Stimulated activated CD4-positive, alpha-beta T cell treated with anti-CD3 and anti-CD28 coated beads, Interleukin-4, amount 100 ng/mL, for 24 hours (primary cell): ENCODE measurements around the gene CFAP206.

Source experiments
- DNase-seq: peaks from one replicate; pipeline ENCODE4 v3.0.0-alpha.2; 2020

Gene CFAP206, protein sequence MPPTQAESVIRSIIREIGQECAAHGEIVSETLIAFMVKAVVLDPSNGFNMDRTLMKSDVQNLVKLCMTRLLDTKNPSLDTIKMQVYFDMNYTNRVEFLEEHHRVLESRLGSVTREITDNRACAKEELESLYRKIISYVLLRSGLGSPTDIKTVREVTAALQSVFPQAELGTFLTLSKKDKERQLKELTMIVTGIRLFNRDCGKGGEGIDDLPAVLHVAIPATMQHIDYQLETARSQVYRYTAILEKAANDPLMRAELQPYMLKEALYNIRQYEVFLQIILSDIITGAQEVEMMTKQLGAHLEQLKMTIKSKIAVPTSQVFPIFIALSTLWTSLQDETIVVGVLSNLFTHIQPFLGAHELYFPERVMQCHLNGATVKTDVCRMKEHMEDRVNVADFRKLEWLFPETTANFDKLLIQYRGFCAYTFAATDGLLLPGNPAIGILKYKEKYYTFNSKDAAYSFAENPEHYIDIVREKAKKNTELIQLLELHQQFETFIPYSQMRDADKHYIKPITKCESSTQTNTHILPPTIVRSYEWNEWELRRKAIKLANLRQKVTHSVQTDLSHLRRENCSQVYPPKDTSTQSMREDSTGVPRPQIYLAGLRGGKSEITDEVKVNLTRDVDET

DNA sequence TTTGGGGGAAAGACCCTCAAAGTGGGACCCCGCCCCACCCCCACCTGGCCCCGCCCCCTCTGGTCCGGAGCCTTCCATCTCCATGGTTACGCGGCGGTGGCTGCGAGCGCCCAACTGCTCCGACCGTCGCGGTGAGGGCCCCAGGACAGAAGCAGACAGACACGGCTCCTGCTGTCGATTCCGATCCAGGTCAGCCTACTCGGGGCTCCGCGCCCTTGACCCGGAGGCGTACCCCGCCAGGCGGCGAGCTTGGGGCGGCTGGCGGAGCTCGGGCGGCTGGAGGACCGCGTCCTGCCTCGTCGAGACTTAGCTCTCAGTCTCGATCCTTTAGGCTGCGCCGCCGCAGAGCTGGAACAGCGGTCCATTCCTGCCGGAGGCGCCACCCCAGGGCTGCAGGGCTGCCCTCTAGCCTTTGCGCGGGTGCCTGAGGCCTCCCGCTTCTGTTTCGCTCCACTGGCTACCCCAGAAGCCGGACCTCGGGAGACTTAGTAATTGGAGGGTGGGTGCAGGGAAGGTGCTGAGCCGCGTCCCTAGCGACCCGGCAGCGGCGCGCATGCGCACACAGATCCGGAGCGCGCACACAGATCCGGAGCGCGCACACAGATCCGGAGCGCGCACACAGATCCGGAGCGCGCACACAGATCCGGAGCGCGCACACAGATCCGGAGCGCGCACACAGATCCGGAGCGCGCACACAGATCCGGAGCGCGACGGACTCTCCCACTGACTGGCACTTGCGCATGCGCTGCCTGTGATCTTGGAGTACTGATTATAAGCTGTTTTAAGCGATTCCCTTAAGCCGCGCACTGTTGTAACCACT lies at the start of gene CFAP206:
Gene CFAP206, plus strand, starts transcription at position 72 of the 820 bp plus-strand sequence. CDS start 1,868 bp downstream, outside the sequence.
- DNase-seq, result peak; percentile 83

DNA sequence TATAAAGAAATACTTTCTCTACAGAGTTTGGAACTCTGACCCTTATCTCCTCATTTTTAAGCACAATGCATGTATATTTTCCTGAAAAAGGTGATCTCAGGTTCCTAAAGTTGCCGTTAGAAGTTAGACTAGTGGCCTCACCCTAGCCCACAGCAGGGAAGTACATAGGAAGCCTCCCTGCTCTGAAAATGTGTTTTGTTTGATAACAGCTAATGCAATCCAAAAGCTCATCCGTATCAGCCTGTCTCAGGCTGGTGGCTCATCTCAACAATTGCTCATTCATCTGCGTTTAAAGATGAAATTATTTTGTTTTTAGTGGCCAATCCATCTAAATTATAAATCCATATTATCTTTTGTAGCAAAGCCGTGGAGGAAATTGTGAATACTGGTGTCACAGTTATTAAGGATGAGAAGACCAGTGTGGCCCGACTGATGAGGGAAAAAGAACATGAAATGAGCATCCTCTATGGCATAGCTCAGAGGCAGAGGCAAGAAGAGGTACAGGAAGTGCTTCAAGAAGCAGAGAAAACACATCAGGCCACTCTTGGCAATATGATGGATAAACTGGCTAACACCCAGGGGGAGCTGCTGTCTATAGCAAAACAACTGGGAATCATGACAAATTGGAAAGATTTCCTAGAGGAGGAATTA lies 43.0 kb upstream of the CFAP206 start:
- no peak for DNase-seq

DNA sequence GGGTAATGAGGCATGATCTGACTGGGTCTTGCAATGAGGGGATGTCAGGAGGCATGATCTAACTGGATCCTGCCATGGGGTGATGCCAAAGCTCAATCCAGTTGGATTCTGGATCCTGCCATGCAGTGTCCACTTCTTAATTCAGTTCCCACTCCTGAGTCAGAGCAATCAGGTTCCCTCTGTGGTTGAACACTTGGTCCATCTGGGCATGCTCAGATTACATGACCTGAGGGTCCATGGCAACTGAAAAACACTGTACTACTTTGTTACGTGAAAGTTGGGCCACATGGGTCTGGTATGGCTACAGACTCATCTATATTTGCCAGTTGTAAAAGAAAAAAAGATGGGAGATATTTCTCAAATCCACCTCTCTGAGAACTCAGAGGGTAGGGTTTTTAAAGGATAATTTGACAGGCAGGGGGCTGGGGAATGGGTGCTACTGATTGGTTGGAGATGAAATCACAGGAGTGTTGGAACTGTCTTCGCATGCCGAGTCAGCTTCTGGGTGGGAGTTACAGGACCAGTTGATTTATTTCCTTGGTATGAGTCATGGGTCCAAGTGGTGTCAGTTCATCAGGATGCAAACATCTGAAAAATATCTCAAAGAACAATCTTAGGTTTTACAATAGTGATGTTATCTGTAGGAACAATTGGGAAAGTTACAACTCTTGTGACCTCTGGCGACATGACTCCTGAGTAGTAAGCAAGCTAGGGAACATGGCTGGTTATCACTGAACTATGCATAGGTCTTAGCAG lies 41.5 kb upstream of the CFAP206 start:
- no peak for DNase-seq

DNA sequence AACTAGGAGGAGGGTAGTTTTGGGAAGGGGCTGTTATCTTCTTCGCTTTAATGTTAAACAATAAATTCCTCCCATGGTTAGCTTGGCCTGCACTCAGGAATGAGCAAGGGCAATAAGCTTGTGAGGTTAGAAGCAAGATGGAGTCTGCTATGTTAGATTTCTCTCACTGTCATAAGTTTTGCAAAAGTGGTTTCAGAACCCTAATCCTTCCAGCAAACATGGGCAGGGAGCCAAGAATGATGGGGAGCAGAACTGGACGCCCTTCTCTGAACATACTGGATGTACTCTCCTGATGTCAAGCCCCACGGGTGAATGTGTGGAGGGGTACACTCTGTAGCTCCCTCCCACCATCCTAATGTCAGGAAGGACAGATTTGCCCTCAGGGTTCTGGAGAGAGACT lies 40.9 kb upstream of the CFAP206 start:
- DNase-seq, result no peak

DNA sequence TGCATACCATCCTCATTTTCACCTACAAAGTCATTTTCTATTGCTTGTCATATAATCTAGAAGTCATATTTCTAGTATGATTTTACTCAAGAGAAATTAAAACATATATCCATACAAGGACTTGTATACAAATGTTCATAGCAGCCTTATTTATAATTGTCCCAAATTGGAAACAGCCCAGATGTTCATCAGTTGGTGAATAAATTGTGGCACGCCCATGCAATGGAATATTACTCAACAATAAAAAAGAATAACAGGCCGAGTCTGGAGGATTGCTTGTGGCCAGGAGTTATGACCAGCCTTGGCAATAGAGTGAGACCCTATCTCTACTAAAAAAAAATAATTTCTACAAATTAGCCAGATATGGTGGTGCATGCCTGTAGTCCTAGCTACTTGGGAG lies 34.4 kb upstream of the CFAP206 start:
- DNase-seq, result no peak

DNA sequence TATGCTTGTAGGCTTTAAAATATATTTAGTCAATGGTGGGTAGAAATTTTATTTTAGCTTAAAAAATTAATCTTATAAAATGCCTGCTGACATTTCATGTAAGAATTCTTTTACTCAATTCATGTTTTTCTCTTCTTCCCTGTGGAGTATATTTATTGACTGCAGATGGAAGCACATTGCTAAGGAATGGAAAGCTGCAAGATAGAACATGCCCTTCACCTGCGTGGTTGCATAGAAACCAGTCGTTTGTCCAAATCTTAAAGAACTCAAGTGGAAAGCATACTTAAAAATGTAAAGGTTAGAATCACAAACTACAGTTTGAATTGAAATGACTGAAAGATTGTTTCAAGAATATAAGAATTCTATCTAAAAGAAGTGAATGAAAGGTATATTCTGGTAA lies 32.5 kb upstream of the CFAP206 start:
- DNase-seq, result no peak

DNA sequence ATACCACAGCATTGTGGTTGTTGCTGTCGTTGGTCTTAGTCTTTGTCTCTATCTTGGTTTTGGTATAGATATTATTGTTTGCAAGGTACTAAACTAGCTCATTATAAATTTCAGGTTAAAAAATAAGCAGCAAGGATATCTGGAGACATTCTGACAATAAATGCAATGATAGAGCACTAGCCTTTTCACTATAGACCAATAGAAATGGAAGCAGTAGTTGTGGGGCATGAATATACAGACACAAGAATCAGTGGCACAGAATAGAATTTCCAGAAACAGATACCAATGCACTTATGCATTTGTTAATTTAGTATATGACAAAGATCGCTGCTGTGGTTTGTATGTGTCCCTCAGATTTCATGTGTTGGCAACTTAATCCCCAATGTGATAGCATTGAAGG lies 31.1 kb upstream of the CFAP206 start:
- no peak for DNase-seq

DNA sequence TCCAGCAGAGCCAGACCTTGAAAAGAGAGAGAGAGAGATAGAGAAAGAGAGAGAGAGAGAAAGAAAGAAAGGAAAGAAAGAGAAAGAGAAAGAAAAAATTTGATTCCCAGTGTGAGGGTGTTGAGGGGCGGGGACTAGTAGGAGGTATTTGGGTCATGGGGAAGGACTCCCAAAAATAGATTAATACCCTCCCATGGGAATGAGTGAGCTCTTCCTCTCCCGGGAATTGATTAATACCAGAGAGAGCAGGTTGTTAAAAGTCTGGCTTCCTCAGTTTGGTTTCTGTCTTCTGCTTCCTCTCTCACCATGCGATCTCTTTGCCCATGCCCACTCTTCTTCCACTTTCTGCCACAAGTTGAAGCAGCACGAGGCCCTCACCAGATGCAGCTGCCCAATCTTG lies 28.8 kb upstream of the CFAP206 start:
- DNase-seq, result no peak

DNA sequence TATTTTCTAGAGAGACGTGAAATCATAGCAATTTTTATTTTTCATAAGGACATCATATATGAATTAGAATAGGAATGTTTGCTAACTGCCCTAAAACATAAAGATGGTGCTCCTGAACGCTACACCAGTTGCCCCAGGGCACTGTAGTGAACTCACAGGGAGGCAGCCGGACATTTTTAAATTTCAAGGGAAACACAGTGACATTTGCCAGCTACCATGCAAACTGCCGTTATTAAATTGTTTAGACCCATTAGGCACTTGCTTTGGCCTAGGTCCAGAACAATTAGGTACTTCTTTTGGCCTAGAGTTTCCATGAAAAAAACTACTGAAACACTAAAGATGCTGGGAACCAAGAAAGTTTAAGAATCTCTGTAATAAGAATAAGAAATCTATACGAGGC lies 24.9 kb upstream of the CFAP206 start:
- DNase-seq, result no peak

DNA sequence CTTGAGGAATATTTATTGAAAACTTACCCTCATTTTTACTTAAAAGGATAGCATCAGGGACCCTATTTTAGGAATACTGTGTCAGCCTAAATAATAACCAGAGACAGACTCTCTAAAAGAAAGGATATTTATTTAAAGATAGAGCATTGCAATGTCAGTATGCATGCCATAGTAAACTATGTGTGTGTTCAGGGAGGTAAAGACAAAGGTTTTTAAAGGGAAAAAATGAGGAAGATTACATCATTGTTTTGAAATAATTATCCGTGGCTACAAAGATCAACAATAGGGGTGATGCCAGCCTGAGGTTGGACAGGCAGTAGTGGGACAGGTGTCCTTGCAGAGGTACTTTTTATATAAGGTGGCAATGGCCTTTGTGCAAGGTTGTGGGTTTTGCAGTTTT lies 23.7 kb upstream of the CFAP206 start:
- DNase-seq, result no peak

DNA sequence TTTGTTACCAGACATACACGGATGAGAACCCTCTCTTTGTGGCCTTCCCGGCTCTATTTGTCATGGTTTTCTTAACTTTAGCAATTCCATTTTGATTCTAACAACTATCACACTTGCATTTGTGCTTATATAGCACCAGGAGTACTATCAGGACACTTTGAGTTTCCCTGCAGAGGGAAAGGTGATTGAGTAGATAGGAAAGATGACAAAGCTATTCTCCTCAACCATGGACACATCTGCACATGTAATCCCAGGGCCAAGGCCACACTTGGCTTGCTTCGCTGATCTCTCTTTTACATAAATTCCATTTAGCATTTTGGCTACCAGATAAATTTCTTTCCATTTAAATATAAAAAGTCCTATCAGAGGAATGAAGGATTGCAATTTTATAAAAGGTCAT lies 23.3 kb upstream of the CFAP206 start:
- DNase-seq, result no peak

DNA sequence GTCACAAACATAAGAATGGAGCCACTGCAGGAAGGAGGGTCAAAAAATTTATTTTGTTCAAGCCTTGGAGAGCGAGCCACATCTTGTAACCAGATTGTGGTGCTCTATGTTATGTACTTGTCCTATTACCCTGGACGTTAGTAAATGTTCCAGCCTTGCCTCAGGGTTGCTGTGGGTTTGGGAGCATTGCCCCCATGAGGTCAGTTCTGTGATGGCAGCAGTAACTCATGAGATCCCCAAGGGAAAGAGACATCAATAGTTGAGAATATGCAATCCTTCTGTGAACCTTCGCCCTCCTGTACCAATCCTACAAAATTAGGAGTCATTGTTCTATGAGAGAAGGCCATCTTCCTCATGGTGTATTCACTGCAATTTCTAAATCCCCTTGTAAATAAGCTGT lies 16.4 kb upstream of the CFAP206 start:
- no peak for DNase-seq

DNA sequence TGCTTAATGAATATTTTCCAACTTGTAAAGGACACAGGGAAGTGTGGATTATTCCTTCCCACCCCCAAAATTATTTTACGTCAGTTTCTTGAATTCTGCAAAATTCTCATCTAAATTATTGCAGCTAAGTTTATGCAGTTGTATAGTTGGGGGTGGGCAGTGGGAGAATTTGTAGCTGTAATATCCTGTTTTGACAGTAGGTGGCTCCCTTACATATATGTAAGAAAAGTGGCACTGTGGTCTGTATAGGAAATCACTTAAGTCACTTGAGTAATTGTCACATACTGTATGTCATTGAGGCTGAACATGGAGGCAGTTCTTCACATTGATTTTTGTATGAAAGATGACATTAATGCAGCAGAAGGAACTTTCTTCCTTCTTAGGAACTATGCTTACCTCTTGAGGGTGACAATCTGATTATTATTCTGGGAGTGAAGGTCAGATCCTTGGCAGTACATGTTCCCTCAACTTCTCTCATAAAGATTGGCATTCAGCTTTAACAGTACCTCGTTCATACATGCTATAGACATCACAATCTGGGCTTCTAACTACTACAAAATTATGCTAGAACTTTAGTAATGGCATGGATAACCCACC lies 14.6 kb upstream of the CFAP206 start:
- peak; percentile 48 for DNase-seq

DNA sequence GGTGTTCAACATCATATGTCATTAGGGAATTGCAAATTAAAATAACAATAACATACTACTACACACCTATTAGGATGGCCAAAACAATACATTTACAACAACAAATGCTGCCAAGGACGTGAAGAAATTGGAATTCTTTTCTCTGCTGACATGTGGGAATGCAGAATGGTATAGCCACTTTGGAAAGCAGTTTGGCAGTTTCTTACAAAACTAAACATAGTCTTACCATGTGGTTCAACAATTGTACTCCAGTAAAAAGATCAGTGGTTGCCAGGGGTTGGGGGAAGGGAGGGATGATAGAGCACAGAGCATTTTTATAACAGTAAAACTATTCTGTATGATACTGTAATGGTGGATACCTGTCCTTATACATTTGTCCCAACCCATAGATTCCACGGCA lies 12.3 kb upstream of the CFAP206 start:
- DNase-seq, result no peak

DNA sequence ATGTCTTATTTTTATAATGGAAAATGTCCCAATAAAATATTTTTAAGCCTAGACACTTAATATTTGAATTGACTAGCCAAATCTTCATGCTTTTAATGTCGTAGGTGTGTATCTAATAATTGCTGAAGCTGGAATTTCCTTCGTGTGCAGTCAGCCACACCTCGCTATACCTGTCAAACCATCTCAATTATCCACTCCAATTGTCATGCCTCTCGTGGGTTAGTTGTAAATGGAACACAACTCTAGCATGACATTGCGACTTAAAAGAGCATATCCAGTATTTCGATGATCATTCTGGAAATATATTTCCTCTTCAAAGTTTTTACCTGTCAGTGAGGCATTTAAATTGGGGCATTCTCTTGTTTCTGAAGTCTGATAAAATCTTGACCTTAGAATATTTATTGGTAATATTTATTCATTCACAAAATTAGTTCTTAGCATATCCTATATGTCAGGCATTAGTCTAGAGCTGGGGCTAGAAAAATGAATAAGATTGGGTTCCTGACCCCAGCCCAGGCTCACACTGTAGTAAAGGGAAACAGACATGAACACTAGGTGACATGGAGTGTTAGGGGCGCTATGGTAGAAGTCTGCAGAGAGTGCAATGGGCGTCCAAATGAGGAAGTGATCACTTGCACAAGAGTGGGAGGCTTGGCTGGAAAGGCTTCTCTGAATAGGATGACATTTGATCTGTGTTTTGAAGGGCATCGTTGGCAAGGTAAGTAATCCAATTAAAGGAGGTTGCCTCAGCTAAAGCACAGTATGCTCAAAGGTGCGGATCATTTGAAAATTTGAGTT lies 11.0 kb upstream of the CFAP206 start:
- DNase-seq, result no peak

DNA sequence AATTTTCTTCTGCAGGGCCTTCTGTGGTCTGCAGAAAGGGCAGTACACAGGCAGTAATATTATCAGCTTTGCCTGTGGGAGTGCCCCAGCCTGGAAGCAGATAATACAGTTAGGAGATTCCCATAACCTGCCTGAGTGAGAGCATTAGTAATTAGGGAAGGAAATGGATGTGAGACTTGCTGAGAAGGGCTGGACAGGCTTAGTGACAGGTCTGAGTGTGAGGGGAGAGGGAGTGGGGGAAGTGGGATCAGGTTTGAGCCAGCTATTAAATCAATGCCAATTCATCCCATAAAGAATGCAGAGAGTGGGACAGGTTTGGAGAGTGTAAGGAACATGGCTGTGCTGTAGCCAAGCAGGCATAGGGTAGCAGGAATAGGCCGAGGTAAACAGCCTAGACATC lies 10.1 kb upstream of the CFAP206 start:
- DNase-seq, result no peak

DNA sequence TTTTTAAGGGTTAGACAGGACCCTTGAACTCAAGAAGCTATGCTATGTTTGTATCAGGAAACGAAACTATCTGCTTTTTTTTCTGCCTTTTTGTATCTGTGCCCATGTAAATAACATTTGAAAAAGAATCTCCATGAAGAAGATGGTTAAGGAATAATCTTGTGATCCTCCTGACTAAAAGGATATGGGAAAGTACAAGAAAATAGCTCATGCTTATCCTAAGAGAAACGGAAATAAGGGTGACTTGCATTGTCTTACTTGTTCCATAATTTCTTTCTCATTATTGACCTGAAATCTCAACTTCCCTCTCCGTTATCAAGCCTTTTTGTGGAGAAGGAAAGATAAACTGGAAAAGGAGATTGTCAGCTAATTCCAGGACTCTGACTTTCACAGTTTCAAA lies 5.9 kb upstream of the CFAP206 start:
- no peak for DNase-seq

DNA sequence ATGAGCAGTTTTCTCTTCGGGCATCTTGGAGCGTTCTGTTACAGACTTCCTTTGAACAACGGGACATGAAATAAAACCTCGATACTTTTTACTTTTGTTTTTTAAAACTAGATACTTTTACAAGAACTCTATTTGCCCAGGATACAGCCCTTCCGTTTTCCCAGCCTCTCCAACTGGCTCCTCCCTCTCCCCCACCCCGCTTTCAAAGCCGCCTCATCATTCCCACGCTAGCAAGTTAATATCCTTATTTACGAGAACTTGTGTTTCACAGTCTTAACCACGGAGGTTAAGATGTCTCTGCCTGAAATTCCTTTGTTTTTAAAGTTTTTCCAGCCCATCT lies 241 bp upstream of the CFAP206 start:
- DNase-seq, result no peak

DNA sequence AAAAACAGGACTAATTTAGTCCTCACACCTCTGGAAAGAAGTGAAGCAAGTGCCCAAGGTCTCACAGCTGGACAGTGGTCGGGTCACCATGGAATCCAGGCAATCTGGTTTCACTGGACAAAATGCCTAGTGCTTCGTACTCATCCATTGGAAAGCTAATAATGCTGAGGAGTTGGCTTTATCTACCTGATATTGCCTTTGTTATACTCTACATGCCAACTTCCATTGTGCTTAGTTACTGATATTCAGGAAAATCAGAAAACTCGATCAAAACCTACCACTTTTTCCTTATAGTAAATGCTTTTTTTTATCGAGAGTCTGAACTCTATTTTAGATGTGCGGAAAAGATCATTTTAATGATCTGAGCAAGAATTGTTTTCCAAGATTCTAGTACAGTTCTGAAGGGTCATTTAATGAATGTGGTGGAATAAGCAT lies 966 bp downstream of the CFAP206 start:
- no peak for DNase-seq

DNA sequence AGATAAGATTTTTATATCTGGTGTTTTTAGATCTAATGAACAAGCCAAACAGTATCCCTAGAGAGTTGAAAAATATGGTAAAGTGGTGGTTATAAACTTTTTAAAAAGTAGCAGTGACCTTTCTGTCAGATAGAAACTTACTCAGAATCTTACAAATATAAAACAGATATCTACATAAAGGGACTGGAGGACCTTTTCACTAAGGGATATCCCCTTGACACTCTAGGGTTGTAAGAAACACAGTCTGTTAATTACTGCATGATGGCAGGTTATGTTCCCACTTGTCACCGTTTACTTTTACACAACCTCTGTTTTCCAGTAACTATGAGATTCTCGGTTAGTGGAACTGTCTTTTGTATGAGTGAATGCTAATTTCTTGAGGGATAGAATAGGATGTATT lies 11.5 kb downstream of the CFAP206 start:
- DNase-seq, result no peak

DNA sequence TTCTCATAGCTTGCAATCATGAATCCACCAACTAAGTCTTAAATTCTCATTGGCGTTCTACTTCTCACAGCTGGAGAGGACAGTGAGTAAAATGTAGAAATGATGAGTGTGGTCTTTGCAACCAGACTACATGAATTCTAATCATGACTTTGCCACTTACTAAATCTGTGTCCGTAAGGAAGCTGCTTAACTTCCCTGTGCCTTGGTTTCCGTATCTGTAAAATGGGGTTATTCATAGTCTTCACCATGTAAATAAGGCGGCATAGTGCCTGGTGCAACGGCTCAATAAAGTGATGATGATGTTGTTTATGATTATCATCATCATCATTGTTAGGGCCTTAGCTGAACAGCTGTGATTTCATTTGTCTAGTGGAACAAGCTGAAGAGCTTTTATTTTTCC lies 12.6 kb downstream of the CFAP206 start:
- no peak for DNase-seq
